HepG2 (cell line): ENCODE data around the gene SYNGR1. TPM values are rescaled to one million over a fixed set of nuclear protein-coding genes. Genes with fewer than 3 reads are reported as not detected.

ENCODE experiments used
- ATAC-seq: fragments of 200-7000 bp; cut with Tn5 transposase; 3 replicates; pipeline ENCODE4 v1.9.1; 2020; ENCODE audit warnings: mild to moderate bottlenecking, moderate library complexity
- BruUV-seq: library from RNA; stranded (reverse); fragments of 400-500 nt; replicated peaks from 2 replicates; lab custom pipeline; 2021; lab: Mats Ljungman, UMichigan
- CTCF ChIA-PET: fragments of 300-600 bp; formaldehyde crosslinking; extraction: SDS; loops from one replicate; lab custom pipeline; 2021; ENCODE audit warnings: low total read pairs, inconsistent platforms, low intra/inter-chr PET ratio; lab: Yijun Ruan, JAX
- POLR2A ChIA-PET: fragments of 350-600 bp; sonication (Branson Sonifier 250); formaldehyde crosslinking; loops from one replicate; lab custom pipeline; 2020; ENCODE audit warnings: antibody characterized with exemption, inconsistent platforms; lab: Yijun Ruan, JAX
- DNase-seq: peaks from one replicate; pipeline ENCODE4 v3.0.0-alpha.2; 2015; ENCODE audit warnings: low spot score
- FAIRE-seq: peaks from 3 replicates; lab custom pipeline; 2011; peaks lifted over from hg19 to GRCh38; lab: Jason Lieb, UNC
- H2AFZ ChIP-seq: one replicate; pipeline ENCODE4 v1.6.1; 2011; ENCODE audit warnings: low read length, inconsistent platforms
- H3K27ac ChIP-seq: fragments of 300-600 bp; 3 replicates; pipeline ENCODE4 v1.8.0; 2011; ENCODE audit warnings: mixed run types, mild to moderate bottlenecking, mixed read lengths, low read length, inconsistent platforms; ENCODE audit not compliant: insufficient read depth; ENCODE audit errors: extremely low read length
- H3K27me3 ChIP-seq, 2 experiments: fragments of 200-600 bp in 1 of 2; 2 replicates in 1 of 2; 3 replicates in 1 of 2; pipeline versions ENCODE4 v1.6.0 to v1.8.0; 2011; ENCODE audit warnings: low read length in 2 of 2, mild to moderate bottlenecking in 2 of 2, moderate library complexity in 2 of 2, inconsistent platforms in 1 of 2; ENCODE audit not compliant: insufficient read depth in 2 of 2, control insufficient read depth in 1 of 2
- H3K36me3 ChIP-seq, 2 experiments: fragments of 200-600 bp in 1 of 2; replicated peaks in 1 of 2; 2 replicates in 1 of 2; 3 replicates in 1 of 2; pipeline versions ENCODE4 v1.5.1 to v1.8.0; 2011; ENCODE audit warnings: low read length in 2 of 2, inconsistent platforms in 1 of 2; ENCODE audit not compliant: insufficient read depth in 2 of 2, control insufficient read depth in 1 of 2
- H3K4me1 ChIP-seq: 2 replicates; pipeline ENCODE4 v1.5.1; 2012; ENCODE audit warnings: low read length, inconsistent platforms; ENCODE audit not compliant: insufficient read depth
- H3K4me2 ChIP-seq: 2 replicates; pipeline ENCODE4 v1.6.0; 2011; ENCODE audit warnings: low read depth, low read length, inconsistent platforms
- H3K4me3 ChIP-seq, 3 experiments: fragments of 200-600 bp in 1 of 3; sonication (generic), shearing (Covaris generic) in 1 of 3; replicated peaks in 1 of 3; 2 replicates each; pipeline ENCODE4 v1.5.1; 2011 to 2016; ENCODE audit warnings: low read length in 3 of 3, inconsistent platforms in 2 of 3, low read depth in 2 of 3, mild to moderate bottlenecking in 2 of 3, control low read depth in 1 of 3, mixed read lengths in 1 of 3; ENCODE audit not compliant: insufficient read depth in 1 of 3
- H3K79me2 ChIP-seq: one replicate; pipeline ENCODE4 v1.6.1; 2011; ENCODE audit warnings: low read length, inconsistent platforms; ENCODE audit not compliant: insufficient read depth
- H3K9ac ChIP-seq: 2 replicates; pipeline ENCODE4 v1.6.0; 2011; ENCODE audit warnings: mild to moderate bottlenecking, low read depth, low read length, inconsistent platforms; ENCODE audit not compliant: insufficient read depth
- H3K9me3 ChIP-seq: 2 replicates; pipeline ENCODE4 v1.5.1; 2012; ENCODE audit warnings: mild to moderate bottlenecking, low read length
- H4K20me1 ChIP-seq: 2 replicates; pipeline ENCODE4 v1.6.0; 2011; ENCODE audit warnings: inconsistent platforms, mild to moderate bottlenecking, low read length, moderate library complexity; ENCODE audit not compliant: insufficient read depth
- BCL6 ChIP-seq: IDR thresholded peaks from 2 replicates; pipeline ENCODE4 v1.6.1; 2016; ENCODE audit warnings: missing genetic modification reagents, missing compliant biosample characterization
- BHLHE40 ChIP-seq: IDR thresholded peaks from 2 replicates; pipeline ENCODE4 v1.6.1; 2011; ENCODE audit warnings: low read length, improper control_type of control experiment
- ELF3 ChIP-seq: IDR thresholded peaks from 2 replicates; pipeline ENCODE4 v1.6.1; 2016; ENCODE audit warnings: missing genetic modification reagents, missing compliant biosample characterization
- ERF ChIP-seq: IDR thresholded peaks from 2 replicates; pipeline ENCODE4 v1.6.1; 2018; ENCODE audit warnings: missing biosample characterization, missing genetic modification reagents
- PLRG1 ChIP-seq: fragments of 450-650 bp; conservative IDR thresholded peaks from 2 replicates; pipeline ENCODE4 v1.6.1; 2016
- POLR2G ChIP-seq: fragments of 200-400 bp; formaldehyde crosslinking; IDR thresholded peaks from 2 replicates; pipeline ENCODE4 v1.6.1; 2018; ENCODE audit warnings: mild to moderate bottlenecking, low read depth, low read length, moderate library complexity
- SMC3 ChIP-seq: IDR thresholded peaks from 2 replicates; pipeline ENCODE4 v1.6.1; 2011; ENCODE audit warnings: low read length, improper control_type of control experiment
- THAP11 ChIP-seq: IDR thresholded peaks from 2 replicates; pipeline ENCODE4 v1.6.1; 2016; ENCODE audit warnings: missing biosample characterization, missing genetic modification reagents
- ZNF282 ChIP-seq: fragments of 450-650 bp; IDR thresholded peaks from 2 replicates; pipeline ENCODE4 v1.6.1; 2018; ENCODE audit not compliant: partially characterized antibody
- ZNF556 ChIP-seq: sonication (generic); formaldehyde crosslinking; IDR thresholded peaks from 2 replicates; pipeline ENCODE4 v1.4.0; 2020; ENCODE audit warnings: mild to moderate bottlenecking, missing genetic modification reagents, borderline replicate concordance
- ZNF652 ChIP-seq: IDR thresholded peaks from 2 replicates; pipeline ENCODE4 v1.6.1; 2016; ENCODE audit warnings: low read depth, borderline replicate concordance
- ZNF768 ChIP-seq: sonication (generic); formaldehyde crosslinking; IDR thresholded peaks from 2 replicates; pipeline ENCODE4 v1.4.0; 2020; ENCODE audit warnings: missing genetic modification reagents
- ZNF780A ChIP-seq: sonication (generic); formaldehyde crosslinking; IDR thresholded peaks from 2 replicates; pipeline ENCODE4 v1.8.0; 2022; ENCODE audit warnings: mild to moderate bottlenecking, missing genetic modification reagents, moderate library complexity
- ZNF841 ChIP-seq: sonication (generic); formaldehyde crosslinking; IDR thresholded peaks from 2 replicates; pipeline ENCODE4 v1.8.1; 2023; ENCODE audit warnings: missing genetic modification reagents, borderline replicate concordance
- whole genome bisulfite sequencing: methylation state at CpG from one replicate; pipeline ENCODE4 v1.1.6; 2017; ENCODE audit warnings: low lambda C conversion rate; 5-methylcytosine and 5-hydroxymethylcytosine counted together
- in situ Hi-C: cut with HindIII; loops from 2 replicates; pipeline ENCODE4 v1.10.0; 2017; ENCODE audit warnings: low pct_unique_long_range_greater_than_20kb; ENCODE audit not compliant: extremely low pct_ligation_motif_present
- intact Hi-C: fragments of 100-400 bp; cut with micrococcal nuclease; formaldehyde crosslinking; loops from one replicate; pipeline ENCODE4 v1.10.0; 2022; ENCODE audit not compliant: unreplicated experiment
- polyA plus RNA-seq, 8 experiments: library from polyadenylated mRNA; depleted of rRNA in 3 of 8; stranded (reverse) in 7 of 8; unstranded in 1 of 8; fragments of >200 nt; fragmentation: Illumina TruSeq in 4 of 8; extraction: Trizol in 4 of 8; gene quantifications; 2 replicates each; pipeline versions ENCODE4 v1.2.1 to v1.2.3, GENCODE V29; 2011 to 2016; ENCODE audit warnings: low read depth in 4 of 8, missing spikeins in 1 of 8, mixed read lengths in 1 of 8; ENCODE audit not compliant: insufficient read depth in 1 of 8
- total RNA-seq, 5 experiments: library from RNA; depleted of rRNA; stranded (reverse); fragments of >200 nt; fragmentation: Illumina TruSeq; extraction: Trizol; gene quantifications; 2 replicates each; pipeline ENCODE4 v1.2.3, GENCODE V29; 2016; ENCODE audit warnings: low read depth in 1 of 5
- TF ChIP-seq, protein P1 (sequence below): sonication (generic); formaldehyde crosslinking; IDR thresholded peaks from 2 replicates; pipeline ENCODE4 v1.4.0; 2020; ENCODE audit warnings: missing genetic modification reagents
- TF ChIP-seq, protein P2 (sequence below): fragments of 450-650 bp; IDR thresholded peaks from 2 replicates; pipeline ENCODE4 v1.6.1; 2017
- TF ChIP-seq, protein P3 (sequence below): sonication (generic); formaldehyde crosslinking; IDR thresholded peaks from 2 replicates; pipeline ENCODE4 v1.4.0; 2020; ENCODE audit warnings: missing genetic modification reagents
- TF ChIP-seq, protein P4 (sequence below): sonication (generic); formaldehyde crosslinking; IDR thresholded peaks from 2 replicates; pipeline ENCODE4 v1.5.0; 2020; ENCODE audit warnings: mild to moderate bottlenecking, missing genetic modification reagents, moderate library complexity

Gene SYNGR1
- total and polyA plus RNA-seq, 2 of the 13 experiments (the other 11 are each of a cell fraction or from before 2014, with no cell fraction given): 0.27 to 2.7 TPM

DNA sequence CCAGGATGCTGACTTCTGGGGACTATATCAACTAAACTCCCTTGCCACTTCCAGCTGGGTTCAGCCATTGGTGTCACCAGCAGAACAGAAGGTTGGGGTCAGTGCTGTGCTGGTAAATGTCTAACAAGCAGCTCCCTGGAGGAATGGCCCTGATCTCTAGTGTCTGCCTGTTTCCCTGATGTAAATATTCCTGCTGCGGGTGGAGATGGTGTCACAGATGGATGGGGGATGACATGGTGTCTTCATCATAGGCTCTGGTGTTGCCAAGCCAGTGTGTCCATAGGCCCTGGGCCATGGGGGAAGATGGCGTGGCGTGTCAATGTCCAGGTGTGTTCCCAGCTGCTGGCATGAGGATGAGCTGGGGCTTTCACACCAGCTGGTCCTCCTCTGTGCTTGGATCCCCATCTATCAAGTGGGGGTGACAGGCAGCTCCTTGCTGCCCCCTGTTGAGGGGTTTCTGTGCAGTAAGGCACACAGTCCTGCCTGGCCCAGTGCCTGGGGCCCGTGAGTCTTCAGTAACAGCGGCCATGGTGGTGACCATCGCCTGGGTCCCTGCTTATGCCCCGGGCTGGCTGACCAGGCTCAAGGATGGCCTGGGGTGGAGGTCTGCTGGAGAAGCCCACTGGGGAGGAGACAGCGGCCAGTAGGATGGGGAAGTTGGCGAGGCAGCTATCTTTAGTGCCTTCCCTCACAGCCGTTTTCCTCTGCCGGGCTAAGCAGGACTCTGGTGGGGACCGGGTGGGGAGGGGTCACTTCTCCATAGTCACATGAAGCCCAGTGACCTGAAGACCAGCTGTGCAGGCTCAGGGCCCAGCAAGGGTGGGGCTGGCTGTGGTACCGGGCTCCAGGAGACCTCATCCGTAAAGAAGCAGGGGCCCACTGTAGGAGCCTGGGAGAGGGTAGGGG is 43.1 kb upstream of the SYNGR1 start:
- 54% methylated on average over 7 of the region's 14 CpGs for WGBS
- no peaks in the 10 kb centered on the region for H3K27me3 ChIP-seq
- TF ChIP-seq ZNF652 (no peak), BCL6 (CRISPR knock-in tag) (peak; percentile 19; the same call in 1 of the 2 replicates), ZNF282 (no peak), THAP11 (CRISPR knock-in tag) (0 out of 2 replicates have a peak, but pooled peaks have one; percentile 21), ERF (CRISPR knock-in tag) (0 out of 2 replicates have a peak, but pooled peaks have one; percentile 23), ZNF841 (CRISPR knock-in tag) (no peak), PLRG1 (no peak), SMC3 (peak; percentile 45), POLR2G (no peak), BHLHE40 (0 out of 2 replicates have a peak, but pooled peaks have one; percentile 4), ELF3 (CRISPR knock-in tag) (0 out of 2 replicates have a peak, but pooled peaks have one; percentile 30), ZNF780A (no peak), ZNF556 (CRISPR knock-in tag) (no peak), ZNF768 (CRISPR knock-in tag) (peak; percentile 41; the same call in 1 of the 2 replicates)
- TF ChIP-seq, protein P1, sequence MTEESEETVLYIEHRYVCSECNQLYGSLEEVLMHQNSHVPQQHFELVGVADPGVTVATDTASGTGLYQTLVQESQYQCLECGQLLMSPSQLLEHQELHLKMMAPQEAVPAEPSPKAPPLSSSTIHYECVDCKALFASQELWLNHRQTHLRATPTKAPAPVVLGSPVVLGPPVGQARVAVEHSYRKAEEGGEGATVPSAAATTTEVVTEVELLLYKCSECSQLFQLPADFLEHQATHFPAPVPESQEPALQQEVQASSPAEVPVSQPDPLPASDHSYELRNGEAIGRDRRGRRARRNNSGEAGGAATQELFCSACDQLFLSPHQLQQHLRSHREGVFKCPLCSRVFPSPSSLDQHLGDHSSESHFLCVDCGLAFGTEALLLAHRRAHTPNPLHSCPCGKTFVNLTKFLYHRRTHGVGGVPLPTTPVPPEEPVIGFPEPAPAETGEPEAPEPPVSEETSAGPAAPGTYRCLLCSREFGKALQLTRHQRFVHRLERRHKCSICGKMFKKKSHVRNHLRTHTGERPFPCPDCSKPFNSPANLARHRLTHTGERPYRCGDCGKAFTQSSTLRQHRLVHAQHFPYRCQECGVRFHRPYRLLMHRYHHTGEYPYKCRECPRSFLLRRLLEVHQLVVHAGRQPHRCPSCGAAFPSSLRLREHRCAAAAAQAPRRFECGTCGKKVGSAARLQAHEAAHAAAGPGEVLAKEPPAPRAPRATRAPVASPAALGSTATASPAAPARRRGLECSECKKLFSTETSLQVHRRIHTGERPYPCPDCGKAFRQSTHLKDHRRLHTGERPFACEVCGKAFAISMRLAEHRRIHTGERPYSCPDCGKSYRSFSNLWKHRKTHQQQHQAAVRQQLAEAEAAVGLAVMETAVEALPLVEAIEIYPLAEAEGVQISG: 0 out of 2 replicates have a peak, but pooled peaks have one; percentile 15
- TF ChIP-seq, protein P2, sequence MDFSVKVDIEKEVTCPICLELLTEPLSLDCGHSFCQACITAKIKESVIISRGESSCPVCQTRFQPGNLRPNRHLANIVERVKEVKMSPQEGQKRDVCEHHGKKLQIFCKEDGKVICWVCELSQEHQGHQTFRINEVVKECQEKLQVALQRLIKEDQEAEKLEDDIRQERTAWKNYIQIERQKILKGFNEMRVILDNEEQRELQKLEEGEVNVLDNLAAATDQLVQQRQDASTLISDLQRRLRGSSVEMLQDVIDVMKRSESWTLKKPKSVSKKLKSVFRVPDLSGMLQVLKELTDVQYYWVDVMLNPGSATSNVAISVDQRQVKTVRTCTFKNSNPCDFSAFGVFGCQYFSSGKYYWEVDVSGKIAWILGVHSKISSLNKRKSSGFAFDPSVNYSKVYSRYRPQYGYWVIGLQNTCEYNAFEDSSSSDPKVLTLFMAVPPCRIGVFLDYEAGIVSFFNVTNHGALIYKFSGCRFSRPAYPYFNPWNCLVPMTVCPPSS: no peak
- TF ChIP-seq, protein P3, sequence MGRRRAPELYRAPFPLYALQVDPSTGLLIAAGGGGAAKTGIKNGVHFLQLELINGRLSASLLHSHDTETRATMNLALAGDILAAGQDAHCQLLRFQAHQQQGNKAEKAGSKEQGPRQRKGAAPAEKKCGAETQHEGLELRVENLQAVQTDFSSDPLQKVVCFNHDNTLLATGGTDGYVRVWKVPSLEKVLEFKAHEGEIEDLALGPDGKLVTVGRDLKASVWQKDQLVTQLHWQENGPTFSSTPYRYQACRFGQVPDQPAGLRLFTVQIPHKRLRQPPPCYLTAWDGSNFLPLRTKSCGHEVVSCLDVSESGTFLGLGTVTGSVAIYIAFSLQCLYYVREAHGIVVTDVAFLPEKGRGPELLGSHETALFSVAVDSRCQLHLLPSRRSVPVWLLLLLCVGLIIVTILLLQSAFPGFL (CRISPR knock-in tag): no peak
- TF ChIP-seq, protein P4, sequence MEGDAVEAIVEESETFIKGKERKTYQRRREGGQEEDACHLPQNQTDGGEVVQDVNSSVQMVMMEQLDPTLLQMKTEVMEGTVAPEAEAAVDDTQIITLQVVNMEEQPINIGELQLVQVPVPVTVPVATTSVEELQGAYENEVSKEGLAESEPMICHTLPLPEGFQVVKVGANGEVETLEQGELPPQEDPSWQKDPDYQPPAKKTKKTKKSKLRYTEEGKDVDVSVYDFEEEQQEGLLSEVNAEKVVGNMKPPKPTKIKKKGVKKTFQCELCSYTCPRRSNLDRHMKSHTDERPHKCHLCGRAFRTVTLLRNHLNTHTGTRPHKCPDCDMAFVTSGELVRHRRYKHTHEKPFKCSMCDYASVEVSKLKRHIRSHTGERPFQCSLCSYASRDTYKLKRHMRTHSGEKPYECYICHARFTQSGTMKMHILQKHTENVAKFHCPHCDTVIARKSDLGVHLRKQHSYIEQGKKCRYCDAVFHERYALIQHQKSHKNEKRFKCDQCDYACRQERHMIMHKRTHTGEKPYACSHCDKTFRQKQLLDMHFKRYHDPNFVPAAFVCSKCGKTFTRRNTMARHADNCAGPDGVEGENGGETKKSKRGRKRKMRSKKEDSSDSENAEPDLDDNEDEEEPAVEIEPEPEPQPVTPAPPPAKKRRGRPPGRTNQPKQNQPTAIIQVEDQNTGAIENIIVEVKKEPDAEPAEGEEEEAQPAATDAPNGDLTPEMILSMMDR (CRISPR knock-in tag): peak; percentile 84

More for the DNA sequence above, 43.1 kb upstream of the SYNGR1 start:
- BruUV-seq: no TSS peak
- CTCF ChIA-PET: no interaction called here
- FAIRE-seq: no peak
- Histone ChIP-seq H3K79me2 (no peaks in the 10 kb centered on the region), H4K20me1 (no peaks in the 10 kb centered on the region), H3K9me3 (no peaks in the 10 kb centered on the region), H2AFZ (no peak overlapping the region), H3K9ac (no peak overlapping the region), H3K4me2 (no peak overlapping the region), H3K36me3 (no peaks in the 10 kb centered on the region; a peak in 2 of 5 replicates), H3K4me3 (no peak overlapping the region), H3K4me1 (peaks cover 68% of the 10 kb centered on the region), H3K27ac (no peak overlapping the region)
- DNase-seq: no peak
- POLR2A ChIA-PET: interaction anchor here (1.2 to 1.4 kb wide), 2 partner anchors 13 to 15 kb away, joined by 3 to 10 read pairs; partner anchors contain the start of gene RPL3
- ATAC-seq: peak; percentile 8
- in situ Hi-C loops (no loop called here), intact Hi-C loops (no loop called here)
